Measurements from ENCODE around the gene PCDHGB5.
"Not testable (repeated sequence)": the region's sequence is repeated elsewhere in the genome, so short reads cannot be mapped to it uniquely, and the experiment has no call there.

Gene PCDHGB5

DNA sequence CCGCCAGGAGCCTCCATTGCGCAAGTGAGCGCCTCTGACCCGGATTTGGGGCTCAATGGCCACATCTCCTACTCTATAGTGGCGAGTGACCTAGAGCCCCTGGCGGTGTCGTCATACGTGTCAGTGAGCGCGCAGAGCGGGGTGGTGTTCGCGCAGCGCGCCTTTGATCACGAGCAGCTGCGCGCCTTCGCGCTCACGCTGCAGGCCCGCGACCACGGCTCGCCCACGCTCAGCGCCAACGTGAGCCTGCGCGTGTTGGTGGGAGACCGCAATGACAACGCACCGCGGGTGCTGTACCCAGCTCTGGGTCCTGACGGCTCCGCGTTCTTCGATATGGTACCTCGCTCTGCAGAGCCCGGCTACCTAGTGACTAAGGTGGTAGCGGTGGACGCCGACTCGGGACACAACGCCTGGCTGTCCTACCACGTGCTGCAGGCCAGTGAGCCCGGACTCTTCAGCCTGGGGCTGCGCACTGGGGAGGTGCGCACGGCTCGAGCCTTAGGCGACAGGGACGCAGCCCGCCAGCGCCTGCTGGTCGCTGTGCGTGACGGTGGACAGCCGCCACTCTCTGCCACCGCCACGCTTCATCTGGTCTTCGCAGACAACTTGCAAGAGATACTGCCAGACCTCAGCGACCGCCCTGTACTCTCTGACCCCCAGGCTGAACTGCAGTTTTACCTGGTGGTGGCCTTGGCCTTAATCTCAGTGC, 12.0 kb downstream of the PCDHGB5 start:
- no peak for DNase-seq (ENCODE audit: extremely low read depth in 1 of 2, low read depth in 1 of 2)

DNA sequence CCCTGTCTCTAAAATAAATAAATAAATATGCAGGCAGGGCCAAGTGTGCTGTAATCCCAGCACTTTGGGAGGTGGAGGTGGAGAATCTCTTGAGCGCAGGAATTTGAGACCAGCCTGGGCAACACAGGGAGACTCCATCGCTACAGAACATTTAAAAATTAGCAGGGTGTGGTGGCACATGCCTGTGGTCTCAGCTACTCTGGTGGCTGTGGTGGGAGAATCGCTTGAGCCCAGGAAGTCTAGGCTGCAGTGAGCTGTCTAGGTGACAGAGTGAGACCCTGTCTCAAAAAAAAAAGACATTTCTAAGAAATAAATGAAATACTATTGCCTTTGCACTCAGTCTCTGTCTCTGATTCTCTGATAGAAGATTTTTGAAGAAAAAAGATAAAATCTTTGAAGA, 13.8 kb downstream of the PCDHGB5 start:
- DNase-seq (ENCODE audit: extremely low read depth in 1 of 2, low read depth in 1 of 2) = no peak

DNA sequence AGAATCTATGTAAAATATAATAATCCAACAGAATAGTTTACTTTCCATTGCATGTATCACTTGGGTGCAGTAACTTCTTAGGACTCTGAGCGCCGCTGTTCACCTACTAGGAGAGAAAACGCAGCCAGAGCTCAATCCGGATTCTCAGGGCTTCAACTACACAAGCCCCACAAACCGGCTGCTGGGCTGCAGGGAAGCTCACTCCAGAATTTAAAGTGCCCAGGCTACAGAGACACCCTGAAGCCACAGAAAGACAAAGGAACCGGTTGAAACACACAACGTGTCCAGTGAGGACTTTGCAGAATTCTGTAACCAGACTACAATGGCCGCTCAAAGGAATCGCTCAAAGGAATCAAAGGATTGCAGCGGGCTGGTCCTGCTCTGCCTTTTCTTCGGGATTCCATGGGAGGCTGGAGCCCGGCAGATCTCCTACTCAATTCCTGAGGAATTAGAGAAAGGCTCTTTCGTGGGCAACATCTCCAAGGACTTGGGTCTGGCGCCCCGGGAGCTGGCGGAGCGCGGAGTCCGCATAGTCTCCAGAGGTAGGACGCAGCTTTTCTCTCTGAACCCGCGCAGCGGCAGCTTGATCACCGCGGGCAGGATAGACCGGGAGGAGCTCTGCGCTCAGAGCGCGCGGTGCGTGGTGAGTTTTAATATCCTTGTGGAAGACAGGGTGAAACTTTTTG, 15.2 kb downstream of the PCDHGB5 start, which contains the start of gene PCDHGA10:
Gene PCDHGA10 (plus strand): TSS at position 134 of the 686 bp plus-strand sequence. CDS start 189 bp downstream, at position 323.
- DNase-seq (ENCODE audit: extremely low read depth in 1 of 2, low read depth in 1 of 2) = peak in 1 of 2 donors; percentile 17

DNA sequence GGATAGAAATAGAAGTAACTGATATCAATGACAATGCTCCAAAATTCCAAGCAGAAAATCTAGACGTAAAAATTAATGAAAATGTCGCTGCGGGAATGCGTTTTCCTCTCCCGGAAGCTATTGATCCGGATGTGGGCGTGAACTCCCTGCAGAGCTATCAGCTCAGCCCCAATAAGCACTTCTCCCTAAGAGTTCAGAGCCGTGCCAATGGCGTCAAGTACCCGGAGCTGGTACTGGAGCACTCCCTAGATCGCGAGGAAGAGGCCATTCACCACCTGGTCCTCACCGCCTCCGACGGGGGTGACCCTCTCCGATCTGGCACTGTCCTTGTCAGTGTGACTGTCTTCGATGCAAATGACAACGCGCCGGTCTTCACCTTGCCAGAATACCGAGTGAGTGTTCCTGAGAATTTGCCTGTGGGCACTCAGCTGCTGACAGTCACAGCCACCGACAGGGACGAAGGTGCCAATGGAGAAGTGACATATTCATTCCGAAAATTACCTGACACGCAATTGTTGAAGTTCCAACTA, 15.9 kb downstream of the PCDHGB5 start:
- DNase-seq (ENCODE audit: extremely low read depth in 1 of 2, low read depth in 1 of 2) = no peak

DNA sequence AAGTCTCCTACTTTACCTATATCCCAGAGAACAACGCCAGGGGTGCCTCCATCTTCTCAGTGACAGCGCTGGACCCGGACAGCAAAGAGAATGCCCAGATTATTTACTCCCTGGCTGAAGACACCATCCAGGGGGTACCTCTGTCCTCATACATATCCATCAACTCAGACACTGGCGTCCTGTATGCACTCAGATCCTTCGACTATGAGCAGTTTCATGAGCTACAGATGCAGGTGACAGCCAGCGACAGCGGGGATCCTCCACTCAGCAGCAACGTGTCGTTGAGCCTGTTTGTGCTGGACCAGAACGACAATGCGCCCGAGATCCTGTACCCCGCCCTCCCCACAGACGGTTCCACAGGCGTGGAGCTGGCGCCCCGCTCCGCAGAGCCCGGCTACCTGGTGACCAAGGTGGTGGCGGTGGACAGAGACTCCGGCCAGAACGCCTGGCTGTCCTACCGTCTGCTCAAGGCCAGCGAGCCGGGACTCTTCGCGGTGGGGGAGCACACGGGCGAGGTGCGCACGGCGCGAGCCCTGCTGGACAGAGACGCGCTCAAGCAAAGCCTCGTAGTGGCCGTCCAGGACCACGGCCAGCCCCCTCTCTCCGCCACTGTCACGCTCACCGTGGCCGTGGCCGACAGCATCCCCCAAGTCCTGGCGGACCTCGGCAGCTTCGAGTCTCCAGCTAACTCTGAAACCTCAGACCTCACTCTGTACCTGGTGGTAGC, 17.0 kb downstream of the PCDHGB5 start:
- DNase-seq (ENCODE audit: extremely low read depth in 1 of 2, low read depth in 1 of 2) = not testable (repeated sequence)

DNA sequence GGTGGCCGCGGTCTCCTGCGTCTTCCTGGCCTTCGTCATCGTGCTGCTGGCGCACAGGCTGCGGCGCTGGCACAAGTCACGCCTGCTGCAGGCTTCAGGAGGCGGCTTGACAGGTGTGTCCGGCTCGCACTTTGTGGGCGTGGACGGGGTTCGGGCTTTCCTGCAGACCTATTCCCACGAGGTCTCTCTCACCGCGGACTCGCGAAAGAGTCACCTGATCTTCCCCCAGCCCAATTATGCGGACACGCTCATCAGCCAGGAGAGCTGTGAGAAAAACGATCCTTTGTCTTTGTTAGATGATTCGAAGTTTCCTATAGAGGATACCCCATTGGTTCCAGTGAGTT, 17.5 kb downstream of the PCDHGB5 start:
- DNase-seq (ENCODE audit: extremely low read depth in 1 of 2, low read depth in 1 of 2) = not testable (repeated sequence)

DNA sequence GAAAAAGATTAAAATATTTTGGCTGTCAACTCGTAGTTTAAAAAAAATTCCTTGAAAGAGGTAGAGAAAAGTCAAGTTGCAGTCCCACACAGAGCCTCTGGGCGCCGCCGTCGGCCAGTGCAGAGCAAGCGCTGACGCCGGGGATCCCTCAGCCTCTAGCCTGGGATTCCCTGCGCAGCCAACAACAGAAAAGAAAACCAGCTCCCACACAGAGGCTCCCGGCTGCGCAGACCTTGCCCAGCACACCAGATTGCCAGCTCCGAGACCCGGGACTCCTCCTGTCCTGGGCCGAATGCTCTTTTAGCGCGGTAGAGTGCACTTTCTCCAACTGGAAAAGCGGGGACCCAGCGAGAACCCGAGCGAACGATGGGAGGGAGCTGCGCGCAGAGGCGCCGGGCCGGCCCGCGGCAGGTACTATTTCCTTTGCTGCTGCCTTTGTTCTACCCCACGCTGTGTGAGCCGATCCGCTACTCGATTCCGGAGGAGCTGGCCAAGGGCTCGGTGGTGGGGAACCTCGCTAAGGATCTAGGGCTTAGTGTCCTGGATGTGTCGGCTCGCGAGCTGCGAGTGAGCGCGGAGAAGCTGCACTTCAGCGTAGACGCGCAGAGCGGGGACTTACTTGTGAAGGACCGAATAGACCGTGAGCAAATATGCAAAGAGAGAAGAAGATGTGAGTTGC, 19.9 kb downstream of the PCDHGB5 start, which contains the start of gene PCDHGB7:
Gene PCDHGB7 (plus strand): TSS at position 184 of the 679 bp plus-strand sequence. CDS start 183 bp downstream, at position 367.
- peak in 1 of 2 donors; percentile 35 for DNase-seq (ENCODE audit: extremely low read depth in 1 of 2, low read depth in 1 of 2)

DNA sequence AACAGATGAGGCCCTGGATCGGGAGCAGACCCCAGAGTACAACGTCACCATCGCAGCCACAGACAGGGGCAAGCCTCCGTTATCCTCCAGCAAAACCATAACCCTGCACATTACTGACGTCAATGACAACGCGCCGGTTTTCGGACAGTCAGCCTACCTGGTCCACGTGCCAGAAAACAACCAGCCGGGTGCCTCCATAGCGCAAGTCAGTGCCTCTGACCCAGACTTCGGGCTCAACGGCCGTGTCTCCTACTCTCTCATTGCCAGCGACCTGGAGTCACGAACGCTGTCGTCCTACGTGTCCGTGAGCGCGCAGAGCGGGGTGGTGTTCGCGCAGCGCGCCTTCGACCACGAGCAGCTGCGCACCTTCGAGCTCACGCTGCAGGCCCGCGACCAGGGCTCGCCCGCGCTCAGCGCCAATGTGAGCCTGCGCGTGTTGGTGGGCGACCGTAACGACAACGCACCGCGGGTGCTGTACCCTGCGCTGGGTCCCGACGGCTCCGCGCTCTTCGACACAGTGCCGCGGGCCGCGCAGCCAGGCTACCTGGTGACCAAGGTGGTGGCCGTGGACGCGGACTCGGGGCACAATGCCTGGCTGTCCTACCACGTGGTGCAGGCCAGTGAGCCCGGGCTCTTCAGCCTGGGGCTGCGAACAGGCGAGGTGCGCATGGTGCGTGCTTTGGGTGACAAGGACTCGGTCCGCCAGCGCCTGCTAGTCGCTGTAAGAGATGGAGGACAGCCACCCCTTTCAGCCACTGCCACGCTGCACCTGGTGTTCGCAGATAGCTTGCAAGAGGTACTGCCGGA, 21.5 kb downstream of the PCDHGB5 start:
- DNase-seq (ENCODE audit: extremely low read depth in 1 of 2, low read depth in 1 of 2) = no peak

DNA sequence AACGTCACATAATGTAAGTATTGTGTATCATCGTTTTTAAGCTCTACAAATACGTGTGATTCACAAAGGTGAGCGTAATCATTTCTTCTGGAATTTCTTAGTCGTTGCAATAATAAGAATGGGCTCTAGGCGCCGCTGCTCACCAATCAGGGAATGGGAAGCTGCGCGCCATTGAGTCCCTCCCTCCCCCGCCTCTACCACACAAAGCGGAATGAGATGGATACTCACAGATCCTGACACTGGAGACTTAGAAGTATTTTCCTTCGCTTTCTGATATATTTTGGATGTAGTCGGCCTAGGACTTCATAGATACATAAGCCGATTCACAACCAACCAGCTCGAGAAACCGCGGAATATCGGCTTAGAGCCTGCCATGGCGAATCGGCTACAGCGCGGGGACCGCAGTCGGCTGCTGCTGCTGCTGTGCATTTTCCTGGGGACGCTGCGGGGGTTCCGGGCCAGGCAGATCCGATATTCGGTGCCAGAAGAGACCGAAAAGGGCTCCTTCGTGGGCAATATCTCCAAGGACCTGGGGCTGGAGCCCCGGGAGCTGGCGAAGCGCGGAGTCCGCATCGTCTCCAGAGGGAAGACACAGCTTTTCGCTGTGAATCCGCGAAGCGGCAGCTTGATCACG, 23.2 kb downstream of the PCDHGB5 start, which contains the start of gene PCDHGA11:
Gene PCDHGA11 (plus strand): TSS at position 197 of the 634 bp plus-strand sequence. CDS start 177 bp downstream, at position 374.
- DNase-seq (ENCODE audit: extremely low read depth in 1 of 2, low read depth in 1 of 2) = no peak

DNA sequence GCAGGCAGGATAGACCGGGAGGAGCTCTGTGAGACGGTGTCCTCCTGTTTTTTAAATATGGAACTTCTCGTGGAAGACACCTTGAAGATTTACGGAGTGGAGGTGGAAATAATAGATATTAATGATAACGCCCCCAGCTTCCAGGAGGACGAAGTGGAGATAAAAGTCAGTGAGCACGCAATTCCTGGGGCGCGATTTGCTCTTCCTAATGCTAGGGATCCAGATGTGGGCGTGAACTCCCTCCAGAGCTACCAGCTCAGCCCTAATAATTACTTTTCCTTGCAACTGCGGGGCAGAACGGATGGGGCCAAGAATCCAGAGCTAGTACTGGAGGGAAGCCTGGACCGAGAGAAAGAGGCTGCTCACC, 23.7 kb downstream of the PCDHGB5 start:
- DNase-seq (ENCODE audit: extremely low read depth in 1 of 2, low read depth in 1 of 2) = no peak

DNA sequence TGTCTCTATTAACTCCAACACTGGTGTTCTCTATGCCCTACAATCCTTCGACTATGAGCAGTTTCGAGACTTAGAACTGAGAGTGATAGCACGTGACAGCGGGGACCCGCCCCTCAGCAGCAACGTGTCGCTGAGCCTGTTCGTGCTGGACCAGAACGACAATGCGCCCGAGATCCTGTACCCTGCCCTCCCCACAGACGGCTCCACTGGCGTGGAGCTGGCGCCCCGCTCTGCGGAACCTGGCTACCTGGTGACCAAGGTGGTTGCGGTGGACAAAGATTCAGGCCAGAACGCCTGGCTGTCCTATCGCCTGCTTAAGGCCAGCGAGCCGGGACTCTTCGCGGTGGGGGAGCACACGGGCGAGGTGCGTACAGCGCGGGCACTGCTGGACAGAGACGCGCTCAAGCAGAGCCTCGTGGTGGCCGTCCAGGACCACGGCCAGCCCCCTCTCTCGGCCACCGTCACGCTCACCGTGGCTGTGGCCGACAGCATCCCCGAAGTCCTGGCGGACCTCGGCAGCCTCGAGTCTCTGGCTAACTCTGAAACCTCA, 25.1 kb downstream of the PCDHGB5 start:
- no peak for DNase-seq (ENCODE audit: extremely low read depth in 1 of 2, low read depth in 1 of 2)

DNA sequence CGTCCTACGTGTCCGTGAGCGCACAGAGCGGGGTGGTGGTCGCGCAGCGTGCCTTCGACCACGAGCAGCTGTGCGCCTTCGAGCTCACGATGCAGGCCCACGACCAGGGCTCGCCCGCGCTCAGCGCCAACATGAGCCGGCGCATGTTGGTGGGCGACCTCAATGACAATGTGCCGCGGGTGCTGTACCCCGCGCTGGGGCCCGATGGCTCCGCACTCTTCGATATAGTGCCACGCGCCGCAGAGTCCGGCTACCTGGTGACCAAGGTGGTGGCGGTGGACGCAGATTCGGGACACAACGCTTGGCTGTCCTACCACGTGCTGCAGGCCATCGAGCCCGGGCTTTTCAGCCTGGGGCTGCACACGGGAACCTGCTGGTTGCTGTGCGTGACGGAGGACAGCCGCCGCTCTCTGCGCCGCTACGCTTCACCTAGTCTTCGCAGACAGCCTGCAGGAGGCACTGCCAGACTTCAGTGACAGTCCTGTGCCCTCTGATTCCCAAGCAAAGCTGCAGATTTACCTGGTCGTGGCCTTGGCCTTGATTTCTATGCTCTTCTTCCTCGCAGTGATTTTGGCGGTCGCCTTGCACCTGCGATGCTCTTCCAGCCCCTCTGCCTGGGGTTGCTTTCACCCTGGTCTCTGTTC, 30.2 kb downstream of the PCDHGB5 start:
- DNase-seq (ENCODE audit: extremely low read depth in 1 of 2, low read depth in 1 of 2) = no peak

DNA sequence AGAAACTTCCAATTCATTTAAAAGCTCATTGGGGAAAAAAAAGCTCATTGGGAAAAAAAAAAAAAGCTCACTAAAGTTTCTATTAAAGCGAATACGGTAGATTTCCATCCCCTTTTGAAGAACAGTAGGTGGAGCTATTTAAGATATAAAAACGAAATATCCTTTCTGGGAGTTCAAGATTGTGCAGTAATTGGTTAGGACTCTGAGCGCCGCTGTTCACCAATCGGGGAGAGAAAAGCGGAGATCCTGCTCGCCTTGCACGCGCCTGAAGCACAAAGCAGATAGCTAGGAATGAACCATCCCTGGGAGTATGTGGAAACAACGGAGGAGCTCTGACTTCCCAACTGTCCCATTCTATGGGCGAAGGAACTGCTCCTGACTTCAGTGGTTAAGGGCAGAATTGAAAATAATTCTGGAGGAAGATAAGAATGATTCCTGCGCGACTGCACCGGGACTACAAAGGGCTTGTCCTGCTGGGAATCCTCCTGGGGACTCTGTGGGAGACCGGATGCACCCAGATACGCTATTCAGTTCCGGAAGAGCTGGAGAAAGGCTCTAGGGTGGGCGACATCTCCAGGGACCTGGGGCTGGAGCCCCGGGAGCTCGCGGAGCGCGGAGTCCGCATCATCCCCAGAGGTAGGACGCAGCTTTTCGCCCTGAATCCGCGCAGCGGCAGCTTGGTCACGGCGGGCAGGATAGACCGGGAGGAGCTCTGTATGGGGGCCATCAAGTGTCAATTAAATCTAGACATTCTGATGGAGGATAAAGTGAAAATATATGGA, 32.8 kb downstream of the PCDHGB5 start, which contains the start of gene PCDHGA12:
Gene PCDHGA12 (plus strand): TSS at position 176 of the 782 bp plus-strand sequence. CDS start 253 bp downstream, at position 429.
- no peak for DNase-seq (ENCODE audit: extremely low read depth in 1 of 2, low read depth in 1 of 2)

DNA sequence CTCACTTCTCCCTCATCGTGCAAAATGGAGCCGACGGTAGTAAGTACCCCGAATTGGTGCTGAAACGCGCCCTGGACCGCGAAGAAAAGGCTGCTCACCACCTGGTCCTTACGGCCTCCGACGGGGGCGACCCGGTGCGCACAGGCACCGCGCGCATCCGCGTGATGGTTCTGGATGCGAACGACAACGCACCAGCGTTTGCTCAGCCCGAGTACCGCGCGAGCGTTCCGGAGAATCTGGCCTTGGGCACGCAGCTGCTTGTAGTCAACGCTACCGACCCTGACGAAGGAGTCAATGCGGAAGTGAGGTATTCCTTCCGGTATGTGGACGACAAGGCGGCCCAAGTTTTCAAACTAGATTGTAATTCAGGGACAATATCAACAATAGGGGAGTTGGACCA, 33.5 kb downstream of the PCDHGB5 start:
- no peak for DNase-seq (ENCODE audit: extremely low read depth in 1 of 2, low read depth in 1 of 2)

DNA sequence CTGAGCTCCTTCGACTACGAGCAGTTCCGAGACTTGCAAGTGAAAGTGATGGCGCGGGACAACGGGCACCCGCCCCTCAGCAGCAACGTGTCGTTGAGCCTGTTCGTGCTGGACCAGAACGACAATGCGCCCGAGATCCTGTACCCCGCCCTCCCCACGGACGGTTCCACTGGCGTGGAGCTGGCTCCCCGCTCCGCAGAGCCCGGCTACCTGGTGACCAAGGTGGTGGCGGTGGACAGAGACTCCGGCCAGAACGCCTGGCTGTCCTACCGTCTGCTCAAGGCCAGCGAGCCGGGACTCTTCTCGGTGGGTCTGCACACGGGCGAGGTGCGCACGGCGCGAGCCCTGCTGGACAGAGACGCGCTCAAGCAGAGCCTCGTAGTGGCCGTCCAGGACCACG, 34.6 kb downstream of the PCDHGB5 start:
- not testable (repeated sequence) for DNase-seq (ENCODE audit: extremely low read depth in 1 of 2, low read depth in 1 of 2)

DNA sequence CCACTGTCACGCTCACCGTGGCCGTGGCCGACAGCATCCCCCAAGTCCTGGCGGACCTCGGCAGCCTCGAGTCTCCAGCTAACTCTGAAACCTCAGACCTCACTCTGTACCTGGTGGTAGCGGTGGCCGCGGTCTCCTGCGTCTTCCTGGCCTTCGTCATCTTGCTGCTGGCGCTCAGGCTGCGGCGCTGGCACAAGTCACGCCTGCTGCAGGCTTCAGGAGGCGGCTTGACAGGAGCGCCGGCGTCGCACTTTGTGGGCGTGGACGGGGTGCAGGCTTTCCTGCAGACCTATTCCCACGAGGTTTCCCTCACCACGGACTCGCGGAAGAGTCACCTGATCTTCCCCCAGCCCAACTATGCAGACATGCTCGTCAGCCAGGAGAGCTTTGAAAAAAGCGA, 35.0 kb downstream of the PCDHGB5 start:
- not testable (repeated sequence) for DNase-seq (ENCODE audit: extremely low read depth in 1 of 2, low read depth in 1 of 2)

DNA sequence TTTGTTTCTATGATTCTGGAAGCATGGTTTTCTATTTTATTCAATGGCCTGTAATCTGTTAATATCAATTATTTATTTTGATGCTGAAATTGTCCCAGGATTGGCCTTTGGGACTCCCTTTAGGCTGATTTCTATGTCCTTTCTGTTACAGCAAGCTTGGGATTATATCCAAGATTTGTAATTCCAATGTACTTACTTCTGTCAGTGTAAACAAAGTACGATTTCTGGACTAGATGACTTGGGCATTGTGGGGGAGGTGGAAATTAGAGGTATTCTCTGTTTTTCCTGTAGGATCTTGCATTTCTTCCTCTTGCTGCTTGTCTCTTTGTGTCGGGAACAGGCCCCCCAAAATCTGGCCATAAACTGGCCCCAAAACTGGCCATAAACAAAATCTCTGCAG, 36.3 kb downstream of the PCDHGB5 start:
- no peak for DNase-seq (ENCODE audit: extremely low read depth in 1 of 2, low read depth in 1 of 2)

DNA sequence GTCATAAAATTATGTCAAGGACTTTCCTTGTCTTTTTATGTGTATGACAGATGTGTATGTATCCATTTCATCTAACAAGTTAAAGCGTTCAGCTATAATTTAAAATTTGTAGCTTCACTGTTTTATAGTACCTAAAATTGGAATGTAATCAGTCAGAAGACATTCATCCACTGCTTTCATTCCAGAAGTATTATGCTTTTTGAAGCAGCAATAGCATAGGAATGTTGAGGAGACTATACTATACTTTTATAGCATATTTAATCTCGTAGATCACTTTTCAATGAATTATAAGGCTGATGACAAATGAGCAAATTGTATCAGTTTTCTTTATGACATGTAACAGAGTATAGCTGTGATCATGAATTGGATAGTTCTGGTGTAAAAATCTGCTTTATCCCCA, 39.5 kb downstream of the PCDHGB5 start:
- no peak for DNase-seq (ENCODE audit: extremely low read depth in 1 of 2, low read depth in 1 of 2)
